Liver (tissue), 9 donors: ENCODE measurements around the gene LY6G5B. TPM values are rescaled to one million over a fixed set of nuclear protein-coding genes. Genes with fewer than 3 reads are reported as not detected.

Source experiments
- DNase-seq: peaks from one replicate; pipeline ENCODE4 v3.0.0-alpha.2; 2017; ENCODE audit warnings: low spot score
- H3K27ac ChIP-seq, 2 donors: one replicate each; pipeline ENCODE4 v1.7.0; 2013; ENCODE audit warnings: inconsistent platforms in 2 of 2, low read length in 2 of 2, control low read depth in 1 of 2, low read depth in 1 of 2, mild to moderate bottlenecking in 1 of 2
- H3K27me3 ChIP-seq, 4 donors: one replicate each; pipeline versions ENCODE4 v1.6.1 to v1.7.0; 2013; ENCODE audit warnings: low read length in 3 of 4, inconsistent platforms in 1 of 4, mild to moderate bottlenecking in 1 of 4, moderate library complexity in 1 of 4; ENCODE audit not compliant: control insufficient read depth in 4 of 4, insufficient read depth in 4 of 4
- H3K36me3 ChIP-seq, 4 donors: one replicate each; pipeline versions ENCODE4 v1.6.1 to v1.7.0; 2013; ENCODE audit warnings: low read length in 3 of 4, mild to moderate bottlenecking in 3 of 4, low read depth in 1 of 4, moderate library complexity in 1 of 4; ENCODE audit not compliant: control insufficient read depth in 4 of 4, insufficient read depth in 3 of 4
- H3K4me1 ChIP-seq, 4 donors: one replicate each; pipeline versions ENCODE4 v1.6.1 to v1.7.0; 2013; ENCODE audit warnings: low read length in 3 of 4, mild to moderate bottlenecking in 3 of 4, moderate library complexity in 1 of 4; ENCODE audit not compliant: control insufficient read depth in 4 of 4, insufficient read depth in 4 of 4
- H3K4me3 ChIP-seq, 3 donors: one replicate each; pipeline versions ENCODE4 v1.6.1 to v1.7.0; 2013; ENCODE audit warnings: low read length in 3 of 3, control low read depth in 1 of 3, low read depth in 1 of 3, mild to moderate bottlenecking in 1 of 3
- H3K9ac ChIP-seq, 2 donors: one replicate each; pipeline ENCODE4 v1.7.0; 2013; ENCODE audit warnings: low read length in 2 of 2, mild to moderate bottlenecking in 2 of 2, moderate library complexity in 2 of 2, control low read depth in 1 of 2, low read depth in 1 of 2
- H3K9me3 ChIP-seq, 4 donors: one replicate each; pipeline versions ENCODE4 v1.6.1 to v1.7.0; 2013; ENCODE audit warnings: low read length in 3 of 4; ENCODE audit not compliant: control insufficient read depth in 4 of 4
- CTCF ChIP-seq: fragments of 150-350 bp; IDR thresholded peaks from 2 replicates; pipeline ENCODE4 v1.5.1; 2017; ENCODE audit warnings: improper control_type of control experiment, low read depth, low read length; ENCODE audit not compliant: missing input control
- EGR1 ChIP-seq, 2 donors: IDR thresholded peaks; 2 replicates each; pipeline ENCODE4 v1.6.1; 2016 to 2018; ENCODE audit warnings: antibody characterized with exemption in 2 of 2, low read depth in 2 of 2
- FOXA1 ChIP-seq: IDR thresholded peaks from 2 replicates; pipeline ENCODE4 v1.6.1; 2016; ENCODE audit warnings: antibody characterized with exemption
- FOXA2 ChIP-seq: IDR thresholded peaks from 2 replicates; pipeline ENCODE4 v1.6.1; 2016; ENCODE audit warnings: antibody characterized with exemption
- GABPA ChIP-seq, 2 donors: IDR thresholded peaks in 1 of 2; conservative IDR thresholded peaks in 1 of 2; 2 replicates each; pipeline ENCODE4 v1.6.1; 2016; ENCODE audit warnings: antibody characterized with exemption in 2 of 2, mild to moderate bottlenecking in 1 of 2, moderate library complexity in 1 of 2
- HNF4A ChIP-seq, 2 donors: conservative IDR thresholded peaks; 2 replicates each; pipeline ENCODE4 v1.6.1; 2016; ENCODE audit warnings: antibody characterized with exemption in 2 of 2, mild to moderate bottlenecking in 2 of 2
- HNF4G ChIP-seq: IDR thresholded peaks from 2 replicates; pipeline ENCODE4 v1.6.1; 2016; ENCODE audit warnings: antibody characterized with exemption
- JUND ChIP-seq, 2 donors: IDR thresholded peaks; 2 replicates each; pipeline ENCODE4 v1.6.1; 2016; ENCODE audit warnings: antibody characterized with exemption in 2 of 2
- MAX ChIP-seq: IDR thresholded peaks from 2 replicates; pipeline ENCODE4 v1.6.1; 2016; ENCODE audit warnings: antibody characterized with exemption
- NR2F2 ChIP-seq: IDR thresholded peaks from 2 replicates; pipeline ENCODE4 v1.6.1; 2016; ENCODE audit warnings: antibody characterized with exemption
- RAD21 ChIP-seq, 2 donors: IDR thresholded peaks; 2 replicates each; pipeline ENCODE4 v1.6.1; 2016; ENCODE audit warnings: antibody characterized with exemption in 2 of 2, mild to moderate bottlenecking in 2 of 2
- RXRA ChIP-seq, 2 donors: IDR thresholded peaks; 2 replicates each; pipeline ENCODE4 v1.6.1; 2017 to 2018; ENCODE audit warnings: antibody characterized with exemption in 2 of 2, mild to moderate bottlenecking in 1 of 2
- SP1 ChIP-seq: IDR thresholded peaks from 2 replicates; pipeline ENCODE4 v1.6.1; 2018; ENCODE audit warnings: antibody characterized with exemption, mild to moderate bottlenecking
- YY1 ChIP-seq: IDR thresholded peaks from 2 replicates; pipeline ENCODE4 v1.6.1; 2016; ENCODE audit warnings: antibody characterized with exemption, mild to moderate bottlenecking
- WGBS: extraction: QIAGEN DNeasy Blood & Tissue Kit; methylation state at CpG from one replicate; pipeline ENCODE4 v1.1.7; 2013; 5-methylcytosine and 5-hydroxymethylcytosine counted together
- polyA plus RNA-seq, 2 donors: library from polyadenylated mRNA; stranded (reverse) in 1 of 2; unstranded in 1 of 2; fragments of 200-250 nt in 1 of 2; fragments of >200 nt in 1 of 2; fragmentation: Nextera tagmentation in 1 of 2; extraction: Ambion mirVana in 1 of 2; gene quantifications; one replicate each; pipeline versions ENCODE4 v1.2.1 to v1.2.3, GENCODE V29; 2013 to 2015
- total RNA-seq, 2 donors: library from RNA; depleted of rRNA; stranded (reverse); fragments of >200 nt; gene quantifications; one replicate each; pipeline ENCODE4 v1.2.3, GENCODE V29; 2014
- donor health status: healthy.
- donor health status: healthy.
- donor health status: healthy.
- donor health status: healthy.
- donor health status: healthy.

LY6G5B gene
- total and polyA plus RNA-seq, 4 donors: 1.2 to 5.9 (median 2.1) TPM

GRCh38 chr6:31710523-31711219 lies 40.9 kb downstream of the LY6G5B start:
- Histone ChIP-seq H3K27me3 (no peaks in the 10 kb centered on the region), H3K4me1 (no peaks in the 10 kb centered on the region), H3K9ac (no peak overlapping the region), H3K9me3 (no peaks in the 10 kb centered on the region), H3K36me3 (no peaks in the 10 kb centered on the region), H3K27ac (no peak overlapping the region), H3K4me3 (no peak overlapping the region)
- DNase-seq: no peak
- TF ChIP-seq RXRA (IDR thresholded peaks at IDR 0.05) (no peak), FOXA1 (no peak), HNF4A (conservative IDR thresholded peaks at IDR 0.05) (no peak), GABPA (IDR thresholded peaks at IDR 0.05 in 1 of 2, conservative IDR thresholded peaks at IDR 0.05 in 1 of 2) (no peak)
- 66% methylated on average over 5 of the region's 5 CpGs for WGBS

- no peak for DNase-seq
Measured at GRCh38 chr6:31711233-31711632, 41.5 kb downstream of the LY6G5B start.

GRCh38 chr6:31712296-31712695 lies 42.5 kb downstream of the LY6G5B start:
- no peaks in the 10 kb centered on the region for H3K4me1 ChIP-seq
- H3K9ac ChIP-seq: no peak overlapping the region
- H3K27ac ChIP-seq: no peak overlapping the region
- no peak for DNase-seq
- WGBS: 88% methylated on average over 8 of the region's 8 CpGs
- H3K36me3 ChIP-seq: no peaks in the 10 kb centered on the region
- no peak overlapping the region for H3K4me3 ChIP-seq
- no peak for TF ChIP-seq CTCF
- peak in 1 of 2 donors; percentile 30 for TF ChIP-seq RAD21 (IDR thresholded peaks at IDR 0.05)
- TF ChIP-seq EGR1 (IDR thresholded peaks at IDR 0.05; ENCODE audit: low read depth in 2 of 2): no peak
- no peaks in the 10 kb centered on the region for H3K27me3 ChIP-seq
- no peaks in the 10 kb centered on the region for H3K9me3 ChIP-seq

More at GRCh38 chr6:31711233-31711632, 41.5 kb downstream of the LY6G5B start:
- no peak overlapping the region for H3K27ac ChIP-seq
- no peaks in the 10 kb centered on the region for H3K9me3 ChIP-seq
- H3K9ac ChIP-seq: no peak overlapping the region
- H3K36me3 ChIP-seq: no peaks in the 10 kb centered on the region
- H3K4me3 ChIP-seq: no peak overlapping the region
- no peaks in the 10 kb centered on the region for H3K27me3 ChIP-seq
- TF ChIP-seq FOXA1 (no peak), YY1 (no peak), FOXA2 (no peak), RXRA (IDR thresholded peaks at IDR 0.05) (no peak), HNF4G (no peak), NR2F2 (no peak), MAX (no peak), SP1 (no peak), JUND (IDR thresholded peaks at IDR 0.05) (no peak)
- 65% methylated on average over 8 of the region's 8 CpGs for WGBS
- H3K4me1 ChIP-seq: no peaks in the 10 kb centered on the region
